DOHH2 (cell line): ENCODE data around the gene PDIA3.

Experiments used
- H3F3A ChIP-seq: fragments of 200-600 bp; sonication (generic), shearing (Covaris generic); 2 replicates; pipeline ENCODE4 v1.6.0; 2016; ENCODE audit warnings: antibody characterized with exemption, mild to moderate bottlenecking; ENCODE audit not compliant: control insufficient read depth, insufficient read depth
- H3K27ac ChIP-seq: fragments of 200-600 bp; sonication (generic); 2 replicates; pipeline ENCODE4 v1.5.1; 2014; ENCODE audit warnings: low read depth, mild to moderate bottlenecking, low read length, moderate library complexity
- H3K27me3 ChIP-seq: fragments of 200-600 bp; sonication (generic); 2 replicates; pipeline ENCODE4 v1.6.1; 2014; ENCODE audit warnings: mild to moderate bottlenecking, low read length, mixed read lengths; ENCODE audit not compliant: control insufficient read depth
- H3K36me3 ChIP-seq: fragments of 200-600 bp; sonication (generic); 2 replicates; pipeline ENCODE4 v1.6.1; 2014; ENCODE audit warnings: mild to moderate bottlenecking, low read length, moderate library complexity, mixed read lengths; ENCODE audit not compliant: control insufficient read depth
- H3K4me1 ChIP-seq: fragments of 200-600 bp; sonication (generic); 2 replicates; pipeline ENCODE4 v1.6.1; 2014; ENCODE audit warnings: mild to moderate bottlenecking, low read length, mixed read lengths; ENCODE audit not compliant: control insufficient read depth
- H3K4me2 ChIP-seq: fragments of 200-600 bp; sonication (generic); 2 replicates; pipeline ENCODE4 v1.6.0; 2014; ENCODE audit warnings: mild to moderate bottlenecking, low read length, moderate library complexity
- H3K4me3 ChIP-seq: fragments of 200-600 bp; sonication (generic); 2 replicates; pipeline ENCODE4 v1.5.1; 2014; ENCODE audit warnings: mild to moderate bottlenecking, low read length, mixed read lengths
- H3K79me2 ChIP-seq: fragments of 200-600 bp; sonication (generic); 2 replicates; pipeline ENCODE4 v1.6.1; 2014; ENCODE audit warnings: mild to moderate bottlenecking, low read length, mixed read lengths; ENCODE audit not compliant: control insufficient read depth
- H3K9me2 ChIP-seq: fragments of 200-600 bp; sonication (generic); replicated peaks from 2 replicates; pipeline ENCODE4 v1.6.1; 2014; ENCODE audit warnings: mild to moderate bottlenecking, low read length, mixed read lengths; ENCODE audit not compliant: control insufficient read depth
- H3K9me3 ChIP-seq: fragments of 200-600 bp; sonication (generic); 2 replicates; pipeline ENCODE4 v1.6.1; 2014; ENCODE audit warnings: antibody characterized with exemption, low read length, mixed read lengths; ENCODE audit not compliant: control insufficient read depth, insufficient read depth
- H4K20me1 ChIP-seq: fragments of 200-600 bp; sonication (generic); 2 replicates; pipeline ENCODE4 v1.6.0; 2014; ENCODE audit warnings: low read depth, mild to moderate bottlenecking, antibody characterized with exemption, low read length, moderate library complexity; ENCODE audit not compliant: control insufficient read depth, insufficient read depth
- CTCF ChIP-seq: fragments of 200-600 bp; sonication (generic); IDR thresholded peaks from one replicate; pipeline ENCODE4 v1.5.1; 2014; ENCODE audit warnings: antibody characterized with exemption, mild to moderate bottlenecking, low read depth, low read length; ENCODE audit not compliant: poor library complexity, severe bottlenecking
- EZH2phosphoT487 ChIP-seq: fragments of 200-600 bp; sonication (generic); IDR thresholded peaks from 2 replicates; pipeline ENCODE4 v1.6.1; 2017; ENCODE audit warnings: borderline replicate concordance, mild to moderate bottlenecking, antibody characterized with exemption, low read length, moderate library complexity, mixed read lengths

PDIA3 gene

GRCh38 chr15:43775411-43775965 is 29.2 kb downstream of the PDIA3 start:
- H3K79me2 ChIP-seq, result peaks cover 73% of the 10 kb centered on the region
- H3K4me3 ChIP-seq, result peak overlapping the region; percentile 95
- TF ChIP-seq CTCF (peak; percentile 45), EZH2phosphoT487 (no peak)
- H3K36me3 ChIP-seq, result peaks cover 79% of the 10 kb centered on the region
- H3F3A ChIP-seq, result peaks cover 66% of the 10 kb centered on the region
- H3K4me2 ChIP-seq, result peak overlapping the region; percentile 93
- no peaks in the 10 kb centered on the region for H3K9me2 ChIP-seq
- peak overlapping the region; percentile 97 for H3K27ac ChIP-seq
- peaks cover 66% of the 10 kb centered on the region for H3K4me1 ChIP-seq
- H3K27me3 ChIP-seq, result no peaks in the 10 kb centered on the region
- H4K20me1 ChIP-seq, result peaks cover 11% of the 10 kb centered on the region; the same call in 1 of the 2 replicates
- no peaks in the 10 kb centered on the region for H3K9me3 ChIP-seq

GRCh38 chr15:43776101-43776717 is 30.0 kb downstream of the PDIA3 start:
- Histone ChIP-seq H4K20me1 (peaks cover 11% of the 10 kb centered on the region; the same call in 1 of the 2 replicates), H3K27ac (peak overlapping the region; percentile 97), H3K79me2 (peaks cover 81% of the 10 kb centered on the region)

GRCh38 chr15:43776718-43777266 is 30.6 kb downstream of the PDIA3 start, which contains the start of gene ELL3:
Gene ELL3, minus strand, starts transcription at chr15:43776966. Its CDS starts 65 bp downstream, at chr15:43776901.
- H3K4me3 ChIP-seq, result peak within 1 kb of the TSS; percentile 95
- H3K4me1 ChIP-seq, result peaks cover 77% of the 10 kb centered on the region
- H4K20me1 ChIP-seq, result peaks cover 11% of the 10 kb centered on the region; the same call in 1 of the 2 replicates
- peak within 1 kb of the TSS; percentile 97 for H3K27ac ChIP-seq
- TF ChIP-seq CTCF (no peak), EZH2phosphoT487 (no peak)
- H3K4me2 ChIP-seq, result peak within 1 kb of the TSS; percentile 93
- peaks cover 86% of the 10 kb centered on the region for H3K79me2 ChIP-seq
- H3K9me3 ChIP-seq, result no peaks in the 10 kb centered on the region
- H3K27me3 ChIP-seq, result no peaks in the 10 kb centered on the region
- peaks cover 77% of the 10 kb centered on the region for H3K36me3 ChIP-seq
- peaks cover 65% of the 10 kb centered on the region for H3F3A ChIP-seq
- H3K9me2 ChIP-seq, result no peaks in the 10 kb centered on the region

More at GRCh38 chr15:43776101-43776717, 30.0 kb downstream of the PDIA3 start:
- H3K27me3 ChIP-seq, result no peaks in the 10 kb centered on the region
- H3K4me1 ChIP-seq, result peaks cover 73% of the 10 kb centered on the region
- TF ChIP-seq CTCF (no peak), EZH2phosphoT487 (no peak)
- no peaks in the 10 kb centered on the region for H3K9me2 ChIP-seq
- no peaks in the 10 kb centered on the region for H3K9me3 ChIP-seq
- peak overlapping the region; percentile 93 for H3K4me2 ChIP-seq
- peaks cover 79% of the 10 kb centered on the region for H3K36me3 ChIP-seq
- H3F3A ChIP-seq, result peaks cover 67% of the 10 kb centered on the region
- peak overlapping the region; percentile 95 for H3K4me3 ChIP-seq
